Measurements from ENCODE around the gene MMP24OS.

MMP24OS gene

GRCh38 chr20:35243986-35244385 is 33.9 kb downstream of the MMP24OS start:
- no peak for DNase-seq

- no peak for DNase-seq
Observed at GRCh38 chr20:35243317-35243716, 34.6 kb downstream of the MMP24OS start.

GRCh38 chr20:35240811-35241293 is 37.1 kb downstream of the MMP24OS start:
- no peak for DNase-seq

GRCh38 chr20:35240083-35240810 is 37.7 kb downstream of the MMP24OS start:
- no peak for DNase-seq

GRCh38 chr20:35238735-35239134 is 39.2 kb downstream of the MMP24OS start:
- DNase-seq, result no peak

GRCh38 chr20:35238170-35238569 is 39.8 kb downstream of the MMP24OS start:
- DNase-seq, result peak; percentile 96

- DNase-seq, result no peak
Observed at GRCh38 chr20:35237486-35237885, 40.4 kb downstream of the MMP24OS start.

GRCh38 chr20:35235881-35236280 is 42.0 kb downstream of the MMP24OS start:
- DNase-seq, result no peak

- DNase-seq, result no peak
Observed at GRCh38 chr20:35232575-35232974, 45.3 kb downstream of the MMP24OS start.

- DNase-seq, result no peak
Observed at GRCh38 chr20:35226884-35227681, 50.8 kb downstream of the MMP24OS start.
